ENCODE measurements around the gene STARD4. TPM values are rescaled to one million over a fixed set of nuclear protein-coding genes. Genes with fewer than 3 reads are reported as not detected.
A peak's percentile ranks its signal among the peaks of the same experiment; 100 is the strongest.

Gene STARD4
- polyA plus RNA-seq, 1 experiment, result 24.3 TPM

DNA sequence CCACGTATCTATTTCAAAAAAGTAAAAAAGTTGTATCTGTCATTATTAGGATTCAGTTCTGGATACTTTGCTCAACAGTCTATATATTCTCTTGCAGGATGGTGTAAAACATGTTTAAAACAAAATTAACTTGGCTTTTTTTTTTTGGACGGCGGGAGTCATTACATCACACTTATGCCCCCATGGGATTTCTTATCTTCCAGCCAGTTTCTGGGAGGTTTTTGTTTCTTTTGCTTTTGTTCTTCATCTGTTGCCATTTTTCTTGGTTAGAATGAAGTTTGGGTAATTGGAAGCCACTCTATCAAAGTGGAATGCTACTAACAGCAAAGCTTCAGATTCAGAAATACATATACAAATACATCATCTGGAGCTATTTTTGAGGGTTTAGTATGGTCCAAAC is 1.8 kb upstream of the STARD4 start:
- TF ChIP-seq, protein P1, sequence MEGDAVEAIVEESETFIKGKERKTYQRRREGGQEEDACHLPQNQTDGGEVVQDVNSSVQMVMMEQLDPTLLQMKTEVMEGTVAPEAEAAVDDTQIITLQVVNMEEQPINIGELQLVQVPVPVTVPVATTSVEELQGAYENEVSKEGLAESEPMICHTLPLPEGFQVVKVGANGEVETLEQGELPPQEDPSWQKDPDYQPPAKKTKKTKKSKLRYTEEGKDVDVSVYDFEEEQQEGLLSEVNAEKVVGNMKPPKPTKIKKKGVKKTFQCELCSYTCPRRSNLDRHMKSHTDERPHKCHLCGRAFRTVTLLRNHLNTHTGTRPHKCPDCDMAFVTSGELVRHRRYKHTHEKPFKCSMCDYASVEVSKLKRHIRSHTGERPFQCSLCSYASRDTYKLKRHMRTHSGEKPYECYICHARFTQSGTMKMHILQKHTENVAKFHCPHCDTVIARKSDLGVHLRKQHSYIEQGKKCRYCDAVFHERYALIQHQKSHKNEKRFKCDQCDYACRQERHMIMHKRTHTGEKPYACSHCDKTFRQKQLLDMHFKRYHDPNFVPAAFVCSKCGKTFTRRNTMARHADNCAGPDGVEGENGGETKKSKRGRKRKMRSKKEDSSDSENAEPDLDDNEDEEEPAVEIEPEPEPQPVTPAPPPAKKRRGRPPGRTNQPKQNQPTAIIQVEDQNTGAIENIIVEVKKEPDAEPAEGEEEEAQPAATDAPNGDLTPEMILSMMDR (IDR thresholded peaks at IDR 0.05; ENCODE audit: low read depth, low read length), result no peak
- Histone ChIP-seq H3K9me3 (ENCODE audit: control insufficient read depth, insufficient read depth, low read length) (peaks cover 4% of the 10 kb centered on the region; the same call in 1 of the 2 replicates), H3K27ac (ENCODE audit: low read depth, low read length) (no peak overlapping the region), H3K4me3 (ENCODE audit: low read depth, low read length) (no peak overlapping the region), H3K27me3 (ENCODE audit: control insufficient read depth, insufficient read depth, low read length) (no peaks in the 10 kb centered on the region)
- POLR2A ChIA-PET, result no interaction called here
- DNase-seq (ENCODE audit: low read depth, low spot score), result no peak
- CTCF ChIA-PET, result interaction anchor here (0.6 to 6.2 kb wide), 4 partner anchors 17 to 355 kb away, joined by 3 to 61 read pairs (median 4); no protein-coding TSS in a partner anchor

DNA sequence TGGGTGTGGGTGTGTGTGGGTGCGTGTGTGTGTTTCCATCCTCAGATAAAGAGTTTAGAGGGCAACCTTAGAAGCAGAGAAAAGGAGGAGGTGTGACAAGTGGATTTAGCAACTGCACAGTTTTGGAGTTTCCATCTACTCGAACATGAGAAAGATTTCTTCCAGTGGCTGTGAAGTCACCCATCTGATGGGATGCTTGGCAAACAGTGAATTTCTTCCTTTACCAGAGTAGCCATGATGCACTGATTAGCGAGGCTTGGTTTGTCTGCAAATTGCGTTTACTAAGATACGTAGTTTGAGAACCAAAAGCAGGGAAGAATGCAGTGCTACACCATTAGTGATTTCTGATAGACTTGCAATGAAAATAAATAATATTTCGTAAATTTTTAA is 791 bp upstream of the STARD4 start:
- H3K9me3 ChIP-seq (ENCODE audit: control insufficient read depth, insufficient read depth, low read length), result peaks cover 4% of the 10 kb centered on the region; the same call in 1 of the 2 replicates
- DNase-seq (ENCODE audit: low read depth, low spot score), result no peak
- H3K4me3 ChIP-seq (ENCODE audit: low read depth, low read length), result peak overlapping the region; percentile 97
- ChIA-PET CTCF (interaction anchor here (0.8 to 6.2 kb wide), 2 partner anchors 18 to 37 kb away, joined by 3 to 61 read pairs; no protein-coding TSS in a partner anchor), POLR2A (interaction anchor here (0.8 kb wide), 1 partner anchor 37 kb away, joined by 4 read pairs; no protein-coding TSS in a partner anchor)
- TF ChIP-seq, protein P1 (IDR thresholded peaks at IDR 0.05; ENCODE audit: low read depth, low read length), result no peak
- H3K27me3 ChIP-seq (ENCODE audit: control insufficient read depth, insufficient read depth, low read length), result no peaks in the 10 kb centered on the region
- H3K27ac ChIP-seq (ENCODE audit: low read depth, low read length), result peak overlapping the region; percentile 87

DNA sequence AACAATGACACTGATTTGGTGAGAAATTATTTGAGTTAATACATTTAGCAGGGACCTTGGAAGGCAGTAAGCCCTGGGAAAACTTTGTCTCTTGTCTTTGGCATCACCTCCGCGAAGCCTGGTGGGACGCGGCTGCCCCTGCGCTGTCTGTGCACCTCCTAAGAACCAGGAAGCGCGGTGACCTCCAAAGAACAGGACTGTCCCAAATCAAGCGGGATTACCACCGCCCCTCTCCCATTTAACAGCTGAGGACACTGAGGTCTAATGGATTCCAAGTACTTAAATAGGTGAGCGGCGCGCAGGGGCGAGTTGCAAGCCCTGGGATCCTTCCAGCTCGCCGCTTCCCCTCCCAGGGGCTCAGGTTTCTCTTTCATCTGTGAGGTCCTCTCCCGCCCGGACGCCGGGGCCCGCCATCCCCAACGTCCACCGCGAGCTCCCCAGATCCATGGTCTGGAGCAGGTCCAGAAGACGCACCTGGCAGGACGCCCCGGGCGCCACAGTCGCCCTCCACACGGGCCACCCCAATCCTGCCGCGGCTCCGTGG is 432 bp downstream of the STARD4 start:
- DNase-seq (ENCODE audit: low read depth, low spot score), result no peak
- peaks cover 4% of the 10 kb centered on the region; the same call in 1 of the 2 replicates for H3K9me3 ChIP-seq (ENCODE audit: control insufficient read depth, insufficient read depth, low read length)
- POLR2A ChIA-PET, result no interaction called here
- CTCF ChIA-PET, result interaction anchor here (0.6 to 6.2 kb wide), 2 partner anchors 19 to 647 kb away, joined by 3 to 61 read pairs; no protein-coding TSS in a partner anchor
- TF ChIP-seq, protein P1 (IDR thresholded peaks at IDR 0.05; ENCODE audit: low read depth, low read length), result no peak
- peak overlapping the region; percentile 97 for H3K4me3 ChIP-seq (ENCODE audit: low read depth, low read length)
- H3K27ac ChIP-seq (ENCODE audit: low read depth, low read length), result peak overlapping the region; percentile 58
- H3K27me3 ChIP-seq (ENCODE audit: control insufficient read depth, insufficient read depth, low read length), result no peaks in the 10 kb centered on the region

DNA sequence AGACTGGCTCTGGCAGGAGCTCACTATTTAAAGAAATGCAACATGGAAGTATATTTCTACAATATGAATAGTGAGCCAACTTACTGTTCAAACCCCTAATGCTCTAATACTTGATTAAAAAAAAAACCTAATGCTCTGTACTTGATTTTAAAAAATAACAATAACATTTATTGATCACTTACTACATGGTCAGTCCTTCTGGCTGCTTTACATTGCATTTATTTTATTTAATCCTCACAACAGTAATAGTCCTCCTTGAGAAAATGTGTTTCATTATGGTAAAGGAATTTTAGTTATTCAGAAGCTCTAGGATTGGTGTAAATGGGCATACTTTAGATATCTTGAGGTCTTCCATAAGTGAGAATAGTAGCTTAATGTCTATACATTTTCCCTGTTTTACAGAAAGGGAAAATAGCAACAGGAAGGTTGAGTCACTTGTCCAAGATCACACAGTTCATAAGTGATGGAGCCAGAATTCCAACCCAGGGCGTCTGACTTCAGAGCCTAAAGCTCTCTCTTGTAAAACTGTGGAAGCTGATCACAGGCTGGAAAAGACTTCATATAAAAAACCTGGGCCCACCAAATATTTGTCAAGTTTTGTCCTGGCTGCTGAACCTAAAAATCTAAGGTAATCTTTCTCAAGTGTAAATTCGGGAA is 1.0 kb downstream of the STARD4 start:
- Histone ChIP-seq H3K9me3 (ENCODE audit: control insufficient read depth, insufficient read depth, low read length) (peaks cover 4% of the 10 kb centered on the region; the same call in 1 of the 2 replicates), H3K27ac (ENCODE audit: low read depth, low read length) (no peak overlapping the region), H3K27me3 (ENCODE audit: control insufficient read depth, insufficient read depth, low read length) (no peaks in the 10 kb centered on the region), H3K4me3 (ENCODE audit: low read depth, low read length) (peak overlapping the region; percentile 97)
- no peak for DNase-seq (ENCODE audit: low read depth, low spot score)
- ChIA-PET POLR2A (no interaction called here), CTCF (interaction anchor here (0.6 to 6.2 kb wide), 2 partner anchors 20 to 648 kb away, joined by 3 to 61 read pairs; no protein-coding TSS in a partner anchor)
- TF ChIP-seq, protein P1 (IDR thresholded peaks at IDR 0.05; ENCODE audit: low read depth, low read length), result no peak

DNA sequence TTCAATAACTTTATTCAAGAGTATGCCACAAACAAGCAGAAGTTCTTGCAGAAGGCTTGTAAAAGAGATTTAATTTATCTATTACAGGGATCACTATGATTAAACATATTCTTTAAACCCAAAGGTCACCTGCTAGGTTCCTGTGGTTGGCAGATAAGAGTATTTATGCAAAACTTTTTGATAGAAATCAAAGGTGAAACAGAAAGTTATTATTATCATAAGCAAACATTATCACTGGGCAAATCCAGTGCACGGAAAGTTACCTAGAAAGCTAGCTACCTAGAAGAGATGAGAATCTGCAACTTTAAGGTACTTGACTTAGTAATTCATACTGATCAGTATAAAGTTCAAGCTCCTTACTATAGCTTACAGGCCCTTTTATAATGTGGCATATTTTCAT is 3.2 kb downstream of the STARD4 start:
- H3K27me3 ChIP-seq (ENCODE audit: control insufficient read depth, insufficient read depth, low read length), result no peaks in the 10 kb centered on the region
- peaks cover 4% of the 10 kb centered on the region; the same call in 1 of the 2 replicates for H3K9me3 ChIP-seq (ENCODE audit: control insufficient read depth, insufficient read depth, low read length)
- TF ChIP-seq, protein P1 (IDR thresholded peaks at IDR 0.05; ENCODE audit: low read depth, low read length), result no peak
- no peak for DNase-seq (ENCODE audit: low read depth, low spot score)
- no peak overlapping the region for H3K27ac ChIP-seq (ENCODE audit: low read depth, low read length)
- H3K4me3 ChIP-seq (ENCODE audit: low read depth, low read length), result no peak overlapping the region
- CTCF ChIA-PET, result interaction anchor here (0.7 to 6.2 kb wide), 3 partner anchors 9 to 42 kb away, joined by 3 to 61 read pairs (median 3); no protein-coding TSS in a partner anchor
- POLR2A ChIA-PET, result no interaction called here
